Panc1 (cell line): ENCODE results near the gene EXTL1. TPM values are rescaled to one million over a fixed set of nuclear protein-coding genes. Genes with fewer than 3 reads are reported as not detected.

Experiments used
- ATAC-seq: fragments of 200-7000 bp; cut with Tn5 transposase; 2 replicates; pipeline ENCODE4 v1.9.1; 2020; ENCODE audit warnings: mild to moderate bottlenecking, moderate library complexity
- BruUV-seq: library from RNA; stranded (reverse); fragments of 400-500 nt; replicated peaks from 2 replicates; lab custom pipeline; 2021; lab: Mats Ljungman, UMichigan
- CTCF ChIA-PET: fragments of 300-600 bp; sonication (Branson Sonifier 250); formaldehyde crosslinking; loops from one replicate; lab custom pipeline; 2022; ENCODE audit warnings: antibody characterized with exemption; lab: Charles Lee
- POLR2A ChIA-PET: fragments of 300-600 bp; sonication (Branson Sonifier 250); formaldehyde crosslinking; loops from one replicate; lab custom pipeline; 2022; ENCODE audit warnings: antibody characterized with exemption; lab: Charles Lee
- DNase-seq: peaks from one replicate; pipeline ENCODE4 v3.0.0-alpha.2; 2010; ENCODE audit warnings: low read depth, low spot score
- H3K27ac ChIP-seq: 2 replicates; pipeline ENCODE4 v1.5.1; 2011; ENCODE audit warnings: mild to moderate bottlenecking, low read length, inconsistent platforms
- H3K27me3 ChIP-seq: fragments of 200-500 bp; sonication (Bioruptor generic); 2 replicates; pipeline ENCODE4 v1.6.0; 2014; ENCODE audit warnings: low read length, inconsistent platforms; ENCODE audit not compliant: control insufficient read depth, insufficient read depth
- H3K36me3 ChIP-seq: fragments of 200-500 bp; sonication (Bioruptor generic); 2 replicates; pipeline ENCODE4 v1.5.1; 2014; ENCODE audit warnings: inconsistent platforms, mild to moderate bottlenecking, low read length, moderate library complexity; ENCODE audit not compliant: control insufficient read depth, insufficient read depth
- H3K4me1 ChIP-seq: 2 replicates; pipeline ENCODE4 v1.5.1; 2011; ENCODE audit warnings: inconsistent platforms, mild to moderate bottlenecking, low read length, moderate library complexity; ENCODE audit not compliant: control insufficient read depth, insufficient read depth
- H3K4me3 ChIP-seq, 2 experiments: 2 replicates each; pipeline ENCODE4 v1.5.1; 2011 to 2012; ENCODE audit warnings: low read depth in 2 of 2, low read length in 2 of 2, mild to moderate bottlenecking in 2 of 2, inconsistent platforms in 1 of 2, moderate library complexity in 1 of 2
- H3K9me3 ChIP-seq: fragments of 200-500 bp; sonication (Bioruptor generic); 2 replicates; pipeline ENCODE4 v1.5.1; 2014; ENCODE audit warnings: low read depth, mild to moderate bottlenecking, inconsistent platforms, low read length, moderate library complexity; ENCODE audit not compliant: control insufficient read depth, insufficient read depth
- CTCF ChIP-seq: fragments of 450-650 bp; IDR thresholded peaks from 2 replicates; pipeline ENCODE4 v1.5.1; 2017; ENCODE audit warnings: mild to moderate bottlenecking
- POLR2AphosphoS5 ChIP-seq: IDR thresholded peaks from 2 replicates; pipeline ENCODE4 v1.6.1; 2012; ENCODE audit warnings: mild to moderate bottlenecking, low read depth, low read length, moderate library complexity
- REST ChIP-seq, 2 experiments: IDR thresholded peaks; 2 replicates each; pipeline ENCODE4 v1.6.1; 2011 to 2012; ENCODE audit warnings: low read depth in 2 of 2, control low read depth in 1 of 2, low read length in 1 of 2, mild to moderate bottlenecking in 1 of 2, moderate library complexity in 1 of 2; ENCODE audit not compliant: insufficient read depth in 1 of 2
- SIN3A ChIP-seq: IDR thresholded peaks from 2 replicates; pipeline ENCODE4 v1.6.1; 2012; ENCODE audit warnings: low read depth, mild to moderate bottlenecking, low read length, moderate library complexity, borderline replicate concordance; ENCODE audit not compliant: insufficient read depth
- TCF7L2 ChIP-seq: IDR thresholded peaks from 2 replicates; pipeline ENCODE4 v1.6.1; 2011; ENCODE audit warnings: mild to moderate bottlenecking, low read depth, low read length, inconsistent platforms
- in situ Hi-C: cut with HindIII; loops from 2 replicates; pipeline ENCODE4 v1.10.0; 2016; ENCODE audit warnings: low sequenced_read_pairs, low pct_unique_long_range_greater_than_20kb
- intact Hi-C: fragments of 100-400 bp; cut with micrococcal nuclease; formaldehyde crosslinking; loops from one replicate; pipeline ENCODE4 v1.10.0; 2022; ENCODE audit not compliant: unreplicated experiment
- total RNA-seq: library from RNA; stranded (reverse); gene quantifications from one replicate; pipeline ENCODE4 v1.2.1, GENCODE V29; 2021; ENCODE audit not compliant: unreplicated experiment

Gene EXTL1
- total RNA-seq, 1 experiment from 2014 or later: 0.10 TPM

- intact Hi-C loops: no loop called here
- TF ChIP-seq SIN3A: no peak
- TF ChIP-seq CTCF: no peak
- TF ChIP-seq TCF7L2: no peak
- no peak overlapping the region for H3K4me3 ChIP-seq
- no peak overlapping the region for H3K27ac ChIP-seq
- BruUV-seq: no TSS peak
- in situ Hi-C loops: no loop called here
- H3K4me1 ChIP-seq: no peaks in the 10 kb centered on the region; the same call in 1 of the 2 replicates
- no peak for DNase-seq
- no peaks in the 10 kb centered on the region for H3K27me3 ChIP-seq
- ChIA-PET CTCF (no interaction called here), POLR2A (interaction anchor here (0.7 to 0.9 kb wide), 2 partner anchors 8 to 70 kb away, joined by 3 to 8 read pairs; no protein-coding TSS in a partner anchor)
- no peak for ATAC-seq
- no peaks in the 10 kb centered on the region for H3K9me3 ChIP-seq
- H3K36me3 ChIP-seq: no peaks in the 10 kb centered on the region
Observed at GRCh38 chr1:26058052-26058595, 36.5 kb downstream of the EXTL1 start.

- no peaks in the 10 kb centered on the region; the same call in 1 of the 2 replicates for H3K4me1 ChIP-seq
- intact Hi-C loops (no loop called here), in situ Hi-C loops (no loop called here)
- no peak for ATAC-seq
- H3K27me3 ChIP-seq: no peaks in the 10 kb centered on the region
- H3K27ac ChIP-seq: no peak overlapping the region
- no peaks in the 10 kb centered on the region for H3K9me3 ChIP-seq
- no peak for DNase-seq
- no TSS peak for BruUV-seq
- CTCF ChIA-PET: no interaction called here
- H3K36me3 ChIP-seq: no peaks in the 10 kb centered on the region
- no peak overlapping the region for H3K4me3 ChIP-seq
- TF ChIP-seq TCF7L2 (no peak), POLR2AphosphoS5 (no peak), CTCF (no peak), SIN3A (no peak), REST (IDR thresholded peaks at IDR 0.05; ENCODE audit: insufficient read depth in 1 of 2, low read depth in 2 of 2, low read length in 1 of 2) (no peak)
- POLR2A ChIA-PET: no interaction called here
Observed at GRCh38 chr1:26059906-26060305, 38.3 kb downstream of the EXTL1 start.
